Osteoblast (primary cell): ENCODE data around the gene GPX6. TPM values are rescaled to one million over a fixed set of nuclear protein-coding genes. Genes with fewer than 3 reads are reported as not detected.
"Not testable (repeated sequence)": the region's sequence is repeated elsewhere in the genome, so short reads cannot be mapped to it uniquely, and the experiment has no call there.

Source experiments
- DNase-seq: peaks from one replicate; pipeline ENCODE4 v3.0.0; 2011; ENCODE audit warnings: low spot score, mixed read lengths; ENCODE audit not compliant: insufficient read length; ENCODE audit errors: missing footprints
- H2AFZ ChIP-seq: 2 replicates; pipeline ENCODE4 v1.6.0; 2011; ENCODE audit warnings: mild to moderate bottlenecking, low read length
- H3K27ac ChIP-seq: 2 replicates; pipeline ENCODE4 v1.5.1; 2011; ENCODE audit warnings: mild to moderate bottlenecking, low read depth, low read length, moderate library complexity
- H3K27me3 ChIP-seq: 2 replicates; pipeline ENCODE4 v1.6.0; 2012; ENCODE audit warnings: mild to moderate bottlenecking, control low read depth, inconsistent platforms, low read length, moderate library complexity; ENCODE audit not compliant: insufficient read depth
- H3K36me3 ChIP-seq: 2 replicates; pipeline ENCODE4 v1.5.1; 2011; ENCODE audit warnings: mild to moderate bottlenecking, low read length, control low read depth, moderate library complexity; ENCODE audit not compliant: insufficient read depth
- H3K4me1 ChIP-seq: 2 replicates; pipeline ENCODE4 v1.5.1; 2011; ENCODE audit warnings: mild to moderate bottlenecking, low read length, control low read depth, moderate library complexity; ENCODE audit not compliant: insufficient read depth
- H3K4me2 ChIP-seq: 2 replicates; pipeline ENCODE4 v1.6.0; 2011; ENCODE audit warnings: mild to moderate bottlenecking, low read length; ENCODE audit not compliant: insufficient read depth
- H3K4me3 ChIP-seq: fragments of 200-600 bp; sonication (generic); 3 replicates; pipeline ENCODE4 v1.5.1; 2012; ENCODE audit warnings: mild to moderate bottlenecking, low read length, inconsistent platforms; ENCODE audit not compliant: insufficient read depth
- H3K79me2 ChIP-seq: 2 replicates; pipeline ENCODE4 v1.6.0; 2012; ENCODE audit warnings: mild to moderate bottlenecking, low read length, control low read depth, inconsistent platforms; ENCODE audit not compliant: insufficient read depth
- H3K9me3 ChIP-seq: 2 replicates; pipeline ENCODE4 v1.5.1; 2011; ENCODE audit warnings: low read depth, low read length, control low read depth
- H4K20me1 ChIP-seq: 2 replicates; pipeline ENCODE4 v1.6.0; 2012; ENCODE audit warnings: mild to moderate bottlenecking, low read length, control low read depth; ENCODE audit not compliant: insufficient read depth
- total RNA-seq: library from RNA; depleted of rRNA; stranded (reverse); fragments of >200 nt; gene quantifications from 2 replicates; pipeline ENCODE4 v1.2.3, GENCODE V29; 2012
- TF ChIP-seq, protein P1 (sequence below): IDR thresholded peaks from 2 replicates; pipeline ENCODE4 v1.5.1; 2011; ENCODE audit warnings: mild to moderate bottlenecking, low read depth, low read length, moderate library complexity; ENCODE audit errors: extremely low read depth

Gene GPX6
- total RNA-seq, 1 donor, result not detected

DNA sequence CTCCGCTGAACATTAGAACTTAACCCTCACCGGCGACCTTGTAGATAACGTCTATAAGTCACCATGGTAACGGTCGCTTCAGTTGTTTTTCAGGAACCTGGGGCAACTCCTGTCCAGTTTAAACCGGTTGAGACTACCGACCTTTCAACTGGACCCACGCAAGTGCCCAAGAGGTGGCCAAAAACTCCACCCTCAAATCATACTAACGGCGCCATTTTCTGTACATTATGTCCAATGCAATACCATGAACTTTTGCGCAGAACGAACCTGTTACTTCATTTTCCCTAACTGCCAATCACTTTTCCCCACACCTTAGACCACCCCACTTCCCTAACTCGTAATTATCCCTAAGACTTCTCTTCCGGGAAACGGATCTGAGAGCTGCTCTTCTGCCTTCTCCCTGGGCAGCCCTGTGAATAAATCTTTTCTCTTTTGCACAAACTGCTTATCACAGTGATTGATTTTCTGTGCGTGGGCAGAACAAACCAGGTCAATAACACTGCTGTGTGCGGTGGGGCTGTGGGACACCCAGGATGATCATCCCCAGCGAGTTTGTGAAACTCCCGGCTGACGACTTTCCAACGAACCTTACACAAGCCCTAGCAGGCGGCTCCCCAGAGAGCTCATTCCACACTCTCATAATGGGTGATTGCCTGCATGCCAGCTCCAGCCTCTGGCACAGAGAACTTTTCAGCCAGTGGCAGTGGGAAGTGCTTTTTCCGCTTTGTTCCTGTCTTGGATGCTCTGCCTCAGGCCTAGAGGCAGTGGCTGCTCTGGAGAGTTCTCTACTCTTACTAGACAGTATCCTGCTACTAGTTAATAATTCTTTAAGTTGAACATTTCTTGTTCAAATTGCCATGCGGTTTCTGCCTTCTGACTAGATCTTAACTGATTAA is 38.6 kb upstream of the GPX6 start:
- Histone ChIP-seq H3K27me3 (no peaks in the 10 kb centered on the region), H3K79me2 (no peaks in the 10 kb centered on the region), H3K4me1 (no peaks in the 10 kb centered on the region), H3K27ac (no peak overlapping the region), H4K20me1 (no peaks in the 10 kb centered on the region), H2AFZ (peak overlapping the region; percentile 19), H3K4me2 (peak overlapping the region; percentile 61), H3K36me3 (no peaks in the 10 kb centered on the region), H3K9me3 (no peaks in the 10 kb centered on the region), H3K4me3 (peak overlapping the region; percentile 38)
- no peak for DNase-seq
- TF ChIP-seq, protein P1, sequence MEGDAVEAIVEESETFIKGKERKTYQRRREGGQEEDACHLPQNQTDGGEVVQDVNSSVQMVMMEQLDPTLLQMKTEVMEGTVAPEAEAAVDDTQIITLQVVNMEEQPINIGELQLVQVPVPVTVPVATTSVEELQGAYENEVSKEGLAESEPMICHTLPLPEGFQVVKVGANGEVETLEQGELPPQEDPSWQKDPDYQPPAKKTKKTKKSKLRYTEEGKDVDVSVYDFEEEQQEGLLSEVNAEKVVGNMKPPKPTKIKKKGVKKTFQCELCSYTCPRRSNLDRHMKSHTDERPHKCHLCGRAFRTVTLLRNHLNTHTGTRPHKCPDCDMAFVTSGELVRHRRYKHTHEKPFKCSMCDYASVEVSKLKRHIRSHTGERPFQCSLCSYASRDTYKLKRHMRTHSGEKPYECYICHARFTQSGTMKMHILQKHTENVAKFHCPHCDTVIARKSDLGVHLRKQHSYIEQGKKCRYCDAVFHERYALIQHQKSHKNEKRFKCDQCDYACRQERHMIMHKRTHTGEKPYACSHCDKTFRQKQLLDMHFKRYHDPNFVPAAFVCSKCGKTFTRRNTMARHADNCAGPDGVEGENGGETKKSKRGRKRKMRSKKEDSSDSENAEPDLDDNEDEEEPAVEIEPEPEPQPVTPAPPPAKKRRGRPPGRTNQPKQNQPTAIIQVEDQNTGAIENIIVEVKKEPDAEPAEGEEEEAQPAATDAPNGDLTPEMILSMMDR, result no peak

DNA sequence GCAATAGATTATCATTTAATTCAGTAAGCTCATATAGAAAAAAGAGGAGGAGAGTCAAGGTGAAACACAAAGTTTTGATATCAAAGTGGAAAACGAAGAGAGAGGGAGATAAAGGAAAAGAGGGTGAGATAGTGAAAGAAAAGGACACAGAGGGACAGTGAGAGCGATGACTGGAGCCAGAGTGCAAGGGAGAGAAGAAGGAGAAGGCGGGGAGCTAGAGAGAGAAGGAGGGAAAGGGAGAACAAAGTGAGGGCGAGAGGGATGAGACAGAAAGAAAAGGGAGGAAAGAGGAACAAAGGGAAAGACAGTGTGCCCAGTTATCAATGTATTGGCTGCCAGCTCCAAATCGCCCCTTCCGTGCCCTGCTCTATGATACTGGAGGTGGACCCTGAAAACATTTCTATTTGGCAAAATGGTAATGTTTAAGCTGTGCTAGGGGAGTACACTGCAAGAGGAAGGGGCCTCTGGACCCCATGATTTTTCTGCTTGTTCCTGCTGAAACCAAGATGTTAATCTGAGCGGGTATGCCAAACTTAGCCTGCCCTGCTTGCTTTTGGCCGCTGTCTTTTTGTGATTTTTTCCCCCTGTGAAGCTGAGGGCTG is 37.9 kb upstream of the GPX6 start:
- Histone ChIP-seq H3K4me2 (peak overlapping the region; percentile 61), H3K27ac (no peak overlapping the region), H3K9me3 (no peaks in the 10 kb centered on the region), H3K4me3 (peak overlapping the region; percentile 38), H3K79me2 (no peaks in the 10 kb centered on the region), H3K4me1 (no peaks in the 10 kb centered on the region), H4K20me1 (no peaks in the 10 kb centered on the region), H2AFZ (peak overlapping the region; percentile 19), H3K36me3 (no peaks in the 10 kb centered on the region), H3K27me3 (no peaks in the 10 kb centered on the region)
- no peak for DNase-seq
- TF ChIP-seq, protein P1, result no peak

- DNase-seq, result no peak
- Histone ChIP-seq H2AFZ (no peak overlapping the region), H4K20me1 (no peaks in the 10 kb centered on the region), H3K36me3 (no peaks in the 10 kb centered on the region), H3K4me2 (no peak overlapping the region), H3K9me3 (no peaks in the 10 kb centered on the region), H3K27me3 (no peaks in the 10 kb centered on the region), H3K79me2 (no peaks in the 10 kb centered on the region), H3K4me1 (no peaks in the 10 kb centered on the region), H3K27ac (no peak overlapping the region), H3K4me3 (no peak overlapping the region)
- TF ChIP-seq, protein P1, result no peak
Measured at GRCh38 chr6:28551891-28552666, 36.5 kb upstream of the GPX6 start.

GRCh38 chr6:28547003-28547402 is 31.4 kb upstream of the GPX6 start:
- H3K4me3 ChIP-seq, H3K36me3 ChIP-seq, H3K9me3 ChIP-seq, H2AFZ ChIP-seq, H3K4me1 ChIP-seq, DNase-seq, H3K79me2 ChIP-seq, H3K27ac ChIP-seq, H4K20me1 ChIP-seq, H3K4me2 ChIP-seq, H3K27me3 ChIP-seq: not testable (repeated sequence)
